Activated CD8-positive, alpha-beta memory T cell treated with anti-CD3 and anti-CD28 coated beads, Interleukin-2, amount 10 ng/mL, durations not matched to agents 7 days and 5 days (primary cell): ENCODE data around the gene SLC9A9. TPM values are rescaled to one million over a fixed set of nuclear protein-coding genes. Genes with fewer than 3 reads are reported as not detected.

ENCODE experiments used
- ATAC-seq: fragments of 150-1000 bp; cut with Tn5 transposase; one replicate; pipeline ENCODE4 v1.10.0; 2021; ENCODE audit warnings: moderate library complexity
- CTCF ChIA-PET: fragments of 350-600 bp; sonication (Branson Sonifier 250); formaldehyde crosslinking; loops from one replicate; lab custom pipeline; 2021; ENCODE audit warnings: antibody characterized with exemption; lab: Charles Lee
- DNase-seq: peaks from one replicate; pipeline ENCODE4 v3.0.0-alpha.2; 2020
- H3K27ac Mint-ChIP-seq: one replicate; pipeline ENCODE4 v1.8.0; 2021; ENCODE audit warnings: mild to moderate bottlenecking, mixed read lengths
- H3K27me3 Mint-ChIP-seq: one replicate; pipeline ENCODE4 v1.8.0; 2021; ENCODE audit warnings: mixed read lengths
- H3K36me3 Mint-ChIP-seq: one replicate; pipeline ENCODE4 v1.8.0; 2021; ENCODE audit warnings: mild to moderate bottlenecking, mixed read lengths
- H3K4me1 Mint-ChIP-seq: one replicate; pipeline ENCODE4 v1.8.0; 2021; ENCODE audit warnings: mixed read lengths
- H3K4me3 Mint-ChIP-seq: one replicate; pipeline ENCODE4 v1.8.0; 2021; ENCODE audit warnings: mild to moderate bottlenecking, moderate library complexity, mixed read lengths
- H3K9me3 Mint-ChIP-seq: one replicate; pipeline ENCODE4 v1.8.0; 2022; ENCODE audit warnings: low read depth, mixed read lengths
- total RNA-seq, 2 experiments: library from RNA; stranded (reverse); gene quantifications; one replicate each; pipeline ENCODE4 v1.2.3, GENCODE V29; 2021

Gene SLC9A9
- total RNA-seq, 2 experiments from 2014 or later: 6.8 to 10.8 TPM

DNA sequence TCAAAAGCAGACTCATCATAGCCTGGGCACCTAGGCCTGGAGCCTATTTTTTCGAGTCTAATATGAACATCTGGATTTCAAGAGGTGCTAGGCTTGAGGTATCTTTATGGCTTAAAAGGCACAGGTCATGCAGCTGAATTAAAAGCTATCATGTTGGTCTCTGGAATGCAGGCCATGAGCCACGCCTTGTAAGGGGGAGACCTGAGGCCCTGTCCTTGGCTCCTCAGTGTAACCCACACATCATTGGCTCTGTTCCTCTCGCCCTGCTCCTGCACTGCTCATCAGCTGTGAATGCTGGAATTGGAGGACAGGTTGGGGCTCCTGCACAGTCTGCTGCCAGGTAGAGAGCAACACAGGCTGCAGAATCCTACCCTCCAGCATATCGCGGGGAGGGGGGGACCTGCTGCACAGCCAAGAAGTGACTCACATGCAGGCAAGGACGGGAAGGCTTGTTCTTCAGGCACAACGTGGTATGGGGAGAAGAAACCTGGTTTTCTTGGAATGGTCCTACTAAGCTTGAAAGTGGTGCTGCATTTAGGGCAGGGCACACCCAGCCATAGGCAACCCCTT is 582.7 kb downstream of the SLC9A9 start:
- Mint-ChIP-seq H3K27ac (no peak overlapping the region), H3K4me3 (no peak overlapping the region), H3K27me3 (no peaks in the 10 kb centered on the region), H3K4me1 (peaks cover 6% of the 10 kb centered on the region), H3K9me3 (no peaks in the 10 kb centered on the region), H3K36me3 (no peaks in the 10 kb centered on the region)
- DNase-seq (no peak), ATAC-seq (no peak)
- CTCF ChIA-PET: no interaction called here

DNA sequence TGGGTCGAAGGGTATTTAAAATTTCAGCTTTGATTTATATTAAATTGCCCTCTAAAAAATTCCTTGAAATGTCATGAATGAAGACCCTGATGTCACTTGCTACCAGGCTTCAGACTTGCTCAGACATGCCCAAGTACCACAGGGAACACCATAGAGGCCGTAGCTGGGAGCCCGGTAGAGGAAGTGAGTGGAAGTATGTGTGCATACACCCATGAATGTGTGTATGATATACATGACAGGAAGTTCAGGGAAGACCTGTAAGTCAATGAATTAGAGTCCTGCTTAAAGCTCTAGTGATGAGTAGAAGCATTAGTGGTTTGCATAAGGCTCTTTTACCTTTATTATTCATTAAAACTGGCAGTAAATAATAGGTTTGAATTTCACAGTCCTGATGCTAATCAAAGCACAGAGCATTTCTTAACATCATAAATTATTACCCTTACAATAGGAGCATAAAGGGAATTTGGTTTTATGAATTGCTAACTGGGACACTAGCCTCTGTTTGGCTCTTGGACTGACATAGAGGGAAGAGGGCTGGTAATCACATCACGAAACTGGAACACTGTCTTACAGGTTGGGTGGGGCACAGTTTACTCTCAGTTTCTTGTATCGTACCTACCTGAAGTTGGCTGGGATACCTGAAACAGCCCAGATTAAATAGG is 584.3 kb downstream of the SLC9A9 start:
- no peak overlapping the region for H3K4me3 Mint-ChIP-seq
- peaks cover 6% of the 10 kb centered on the region for H3K4me1 Mint-ChIP-seq
- no peaks in the 10 kb centered on the region for H3K9me3 Mint-ChIP-seq
- CTCF ChIA-PET: no interaction called here
- H3K27ac Mint-ChIP-seq: no peak overlapping the region
- H3K27me3 Mint-ChIP-seq: no peaks in the 10 kb centered on the region
- DNase-seq: no peak
- ATAC-seq: no peak
- peaks cover under 1% of the 10 kb centered on the region for H3K36me3 Mint-ChIP-seq

DNA sequence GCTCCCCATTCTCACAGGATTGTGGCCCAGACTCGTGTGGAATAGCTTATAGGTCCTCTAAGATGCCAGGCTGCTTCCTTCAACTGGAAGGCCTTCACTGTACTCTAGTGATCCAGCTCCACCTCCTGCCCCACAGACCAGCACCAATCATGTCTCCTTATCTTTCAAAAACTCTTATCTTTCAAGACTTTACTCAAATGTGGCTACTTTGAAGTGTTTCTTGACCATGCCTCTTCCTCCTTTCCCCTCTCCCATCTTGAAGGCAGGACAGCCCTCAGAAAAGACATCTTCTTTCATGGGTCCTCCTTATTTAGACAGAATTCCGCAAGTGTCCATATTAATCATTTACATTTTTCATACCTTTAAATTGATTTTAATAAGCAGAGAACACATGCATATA is 586.4 kb downstream of the SLC9A9 start:
- Mint-ChIP-seq H3K36me3 (peaks cover 1% of the 10 kb centered on the region), H3K27ac (no peak overlapping the region), H3K4me1 (peaks cover 3% of the 10 kb centered on the region), H3K4me3 (no peak overlapping the region), H3K27me3 (no peaks in the 10 kb centered on the region), H3K9me3 (no peaks in the 10 kb centered on the region)
- DNase-seq (no peak), ATAC-seq (no peak)
- CTCF ChIA-PET: no interaction called here

DNA sequence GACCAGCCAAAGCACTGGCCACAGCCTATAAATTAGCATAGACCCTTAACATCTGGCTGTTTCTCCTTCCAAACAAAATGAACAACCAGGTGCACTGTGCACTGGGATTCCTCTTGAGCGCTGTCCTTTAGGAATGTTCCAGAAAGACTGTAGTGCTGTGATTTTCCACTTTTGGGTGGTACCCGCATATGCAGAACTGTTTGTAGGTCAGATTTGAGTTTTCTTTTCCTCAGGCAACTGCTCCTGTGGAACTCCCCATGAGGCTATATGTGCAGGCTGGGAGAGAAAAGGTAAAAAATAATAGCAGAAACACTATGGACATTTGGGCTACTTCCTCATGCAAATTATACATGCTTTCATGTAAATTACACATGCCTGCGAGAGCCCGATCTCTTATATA is 589.6 kb downstream of the SLC9A9 start:
- H3K27me3 Mint-ChIP-seq: no peaks in the 10 kb centered on the region
- CTCF ChIA-PET: no interaction called here
- ATAC-seq: no peak
- no peak overlapping the region for H3K27ac Mint-ChIP-seq
- no peak overlapping the region for H3K4me3 Mint-ChIP-seq
- DNase-seq: no peak
- no peaks in the 10 kb centered on the region for H3K4me1 Mint-ChIP-seq
- no peaks in the 10 kb centered on the region for H3K9me3 Mint-ChIP-seq
- peaks cover 1% of the 10 kb centered on the region for H3K36me3 Mint-ChIP-seq

DNA sequence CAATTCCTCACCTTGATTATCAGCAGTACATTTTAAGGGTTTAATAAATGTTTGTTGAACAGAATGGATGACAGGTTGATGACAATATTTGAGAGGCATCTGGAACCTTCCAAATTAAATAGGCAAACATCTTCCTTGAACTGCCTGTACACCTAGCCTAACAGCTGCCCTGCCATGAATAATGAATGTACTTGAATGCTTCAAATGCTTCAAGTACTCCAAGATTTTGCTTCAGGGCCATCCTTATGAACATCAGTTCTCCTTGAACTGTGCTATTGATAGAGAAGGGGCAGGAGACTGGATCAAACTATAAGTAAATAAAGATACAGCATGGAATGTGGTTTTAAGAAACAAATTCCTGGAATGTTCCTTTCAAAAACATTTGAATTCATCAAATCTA is 591.9 kb downstream of the SLC9A9 start:
- DNase-seq (no peak), ATAC-seq (no peak)
- H3K9me3 Mint-ChIP-seq: no peaks in the 10 kb centered on the region
- CTCF ChIA-PET: no interaction called here
- peaks cover 1% of the 10 kb centered on the region for H3K36me3 Mint-ChIP-seq
- no peaks in the 10 kb centered on the region for H3K27me3 Mint-ChIP-seq
- H3K27ac Mint-ChIP-seq: no peak overlapping the region
- H3K4me1 Mint-ChIP-seq: no peaks in the 10 kb centered on the region
- no peak overlapping the region for H3K4me3 Mint-ChIP-seq

DNA sequence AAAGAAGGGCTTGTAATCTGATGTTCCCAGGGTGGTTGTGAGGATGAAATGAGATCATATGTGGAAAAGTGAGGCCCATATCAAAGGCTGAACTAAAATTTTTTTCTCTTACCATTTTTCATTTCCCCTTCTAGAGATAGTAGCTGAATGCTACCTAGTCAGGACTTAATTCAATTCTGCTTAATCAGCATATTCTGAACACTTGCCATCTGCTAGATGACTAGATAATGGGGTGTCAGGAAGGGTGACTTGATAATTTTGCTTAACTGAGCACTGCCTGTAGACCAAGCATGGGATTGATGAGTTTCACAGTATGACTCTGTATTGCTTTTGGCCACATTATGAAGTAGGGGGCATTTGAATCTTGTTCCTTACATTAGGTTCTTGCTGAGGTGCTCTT is 592.5 kb downstream of the SLC9A9 start:
- Mint-ChIP-seq H3K27me3 (no peaks in the 10 kb centered on the region), H3K4me1 (no peaks in the 10 kb centered on the region), H3K36me3 (peaks cover 1% of the 10 kb centered on the region), H3K9me3 (no peaks in the 10 kb centered on the region), H3K4me3 (no peak overlapping the region), H3K27ac (no peak overlapping the region)
- CTCF ChIA-PET: no interaction called here
- no peak for DNase-seq
- ATAC-seq: no peak

DNA sequence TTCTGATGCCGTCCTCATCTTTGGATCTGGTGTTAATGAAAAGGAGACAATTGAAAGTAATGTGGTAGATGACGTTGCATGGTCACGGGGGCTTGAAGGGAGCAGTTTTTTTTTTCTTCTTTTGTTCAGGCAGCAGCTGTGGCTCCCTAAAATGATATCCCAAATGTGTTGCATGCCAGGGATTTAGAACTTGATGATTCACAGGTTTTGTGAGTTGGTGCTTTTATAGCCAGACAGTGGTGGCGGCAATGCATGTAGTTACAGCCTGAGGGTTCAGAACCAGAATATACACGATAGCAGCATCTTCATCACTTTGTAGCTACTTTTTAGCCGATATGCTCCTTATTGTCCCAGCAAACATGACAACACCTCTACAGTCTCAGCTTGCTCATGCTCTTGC is 595.3 kb downstream of the SLC9A9 start:
- Mint-ChIP-seq H3K27me3 (no peaks in the 10 kb centered on the region), H3K4me1 (no peaks in the 10 kb centered on the region), H3K4me3 (no peak overlapping the region), H3K36me3 (peaks cover 2% of the 10 kb centered on the region), H3K27ac (no peak overlapping the region), H3K9me3 (peaks cover 2% of the 10 kb centered on the region)
- ATAC-seq (no peak), DNase-seq (no peak)
- CTCF ChIA-PET: no interaction called here

DNA sequence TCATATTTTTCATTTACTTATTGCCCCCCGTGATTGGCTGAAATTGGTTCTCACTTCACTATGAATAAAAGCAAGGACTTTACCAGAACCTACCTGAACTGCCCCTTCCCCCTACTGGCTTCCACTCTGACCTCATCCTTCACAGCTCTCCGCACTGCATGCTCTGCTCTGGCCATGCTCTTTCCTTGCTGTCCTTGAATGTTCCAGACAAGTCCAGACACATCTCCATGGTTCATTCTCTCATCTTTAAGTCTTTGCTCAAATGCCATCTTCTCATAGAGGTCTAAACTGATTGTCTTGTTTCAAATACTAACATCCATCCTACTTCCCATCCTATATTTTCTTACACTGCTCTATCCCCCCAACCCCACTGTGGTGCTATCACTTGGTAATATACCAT is 599.3 kb downstream of the SLC9A9 start:
- Mint-ChIP-seq H3K4me3 (no peak overlapping the region), H3K27me3 (no peaks in the 10 kb centered on the region), H3K36me3 (peaks cover 2% of the 10 kb centered on the region), H3K27ac (no peak overlapping the region), H3K4me1 (no peaks in the 10 kb centered on the region), H3K9me3 (peaks cover 2% of the 10 kb centered on the region)
- ATAC-seq (no peak), DNase-seq (no peak)
- CTCF ChIA-PET: no interaction called here

DNA sequence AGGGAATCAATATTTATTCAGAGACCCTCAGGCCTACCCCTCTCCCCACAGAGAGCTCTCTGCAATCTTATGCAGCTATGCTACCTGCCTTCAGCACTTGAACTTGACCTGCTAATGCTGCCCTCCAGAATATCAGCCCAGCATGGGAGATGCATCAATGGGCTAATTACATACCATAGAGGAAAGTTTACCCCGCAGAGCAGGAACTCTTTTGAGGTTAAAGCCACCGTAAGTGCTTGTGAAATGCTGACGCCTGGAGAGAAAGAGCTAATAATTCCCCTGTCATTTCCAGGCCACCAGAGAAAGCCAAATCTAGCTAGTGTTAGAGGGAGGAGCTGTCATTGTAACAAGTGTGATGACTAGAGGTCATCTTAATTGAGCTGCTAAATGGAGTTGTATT is 601.2 kb downstream of the SLC9A9 start:
- DNase-seq (no peak), ATAC-seq (no peak)
- CTCF ChIA-PET: no interaction called here
- Mint-ChIP-seq H3K4me3 (no peak overlapping the region), H3K4me1 (no peaks in the 10 kb centered on the region), H3K27ac (no peak overlapping the region), H3K27me3 (no peaks in the 10 kb centered on the region), H3K36me3 (peaks cover 2% of the 10 kb centered on the region), H3K9me3 (peaks cover 2% of the 10 kb centered on the region)

DNA sequence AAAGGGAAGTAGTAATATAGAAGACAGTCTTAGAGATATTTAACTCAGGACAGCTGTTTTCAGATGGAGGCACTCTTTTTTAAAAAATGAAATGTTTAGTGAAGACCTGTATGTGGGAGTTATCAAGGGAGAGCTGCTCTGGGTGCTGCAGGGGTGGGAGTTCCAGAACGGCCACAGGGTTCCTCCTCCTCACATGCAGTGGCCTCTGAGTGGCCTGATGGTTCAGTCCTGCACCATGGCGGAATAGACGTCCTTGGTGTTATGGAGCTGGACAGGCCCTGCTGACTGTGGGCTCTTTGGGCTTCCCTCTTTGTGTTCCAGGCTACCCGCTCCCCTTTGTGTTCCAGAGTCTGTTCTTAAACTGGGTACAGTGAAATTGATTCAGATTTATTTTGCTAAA is 602.6 kb downstream of the SLC9A9 start:
- Mint-ChIP-seq H3K27me3 (no peaks in the 10 kb centered on the region), H3K27ac (no peak overlapping the region), H3K9me3 (peaks cover 2% of the 10 kb centered on the region), H3K4me3 (no peak overlapping the region), H3K4me1 (no peaks in the 10 kb centered on the region), H3K36me3 (peaks cover 2% of the 10 kb centered on the region)
- ATAC-seq (no peak), DNase-seq (no peak)
- CTCF ChIA-PET: no interaction called here

DNA sequence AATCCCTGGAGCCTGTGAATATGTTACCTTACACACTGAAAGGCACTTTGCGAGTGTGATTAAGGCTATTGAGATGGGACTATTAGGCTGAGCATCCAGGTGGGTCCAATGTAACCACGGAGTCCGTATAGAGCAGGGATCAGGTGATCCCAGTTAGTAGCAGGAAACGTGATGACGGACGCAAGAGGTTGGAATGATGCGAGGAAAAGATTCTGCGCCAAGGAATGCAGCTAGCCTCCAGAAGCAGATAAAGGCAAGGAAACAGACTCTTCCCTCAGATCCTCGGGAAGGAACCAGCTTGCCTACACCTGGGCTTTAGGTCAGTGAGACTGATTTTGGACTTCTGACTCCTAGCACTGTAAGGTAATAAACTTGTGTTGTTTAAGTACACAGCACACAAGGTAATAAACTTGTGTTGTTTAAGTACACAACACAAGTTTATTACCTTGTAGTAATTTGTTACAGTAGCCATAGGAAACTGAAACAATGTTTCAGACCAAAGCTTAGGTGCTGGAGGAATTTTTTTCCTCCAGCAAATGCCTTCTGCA is 603.7 kb downstream of the SLC9A9 start:
- CTCF ChIA-PET: interaction anchor here (0.9 to 1.1 kb wide), 2 partner anchors 39 to 124 kb away, joined by 3 read pairs; no protein-coding TSS in a partner anchor
- no peaks in the 10 kb centered on the region for H3K4me1 Mint-ChIP-seq
- no peaks in the 10 kb centered on the region for H3K36me3 Mint-ChIP-seq
- no peaks in the 10 kb centered on the region for H3K27me3 Mint-ChIP-seq
- H3K27ac Mint-ChIP-seq: no peak overlapping the region
- peaks cover 2% of the 10 kb centered on the region for H3K9me3 Mint-ChIP-seq
- DNase-seq (no peak), ATAC-seq (no peak)
- no peak overlapping the region for H3K4me3 Mint-ChIP-seq

DNA sequence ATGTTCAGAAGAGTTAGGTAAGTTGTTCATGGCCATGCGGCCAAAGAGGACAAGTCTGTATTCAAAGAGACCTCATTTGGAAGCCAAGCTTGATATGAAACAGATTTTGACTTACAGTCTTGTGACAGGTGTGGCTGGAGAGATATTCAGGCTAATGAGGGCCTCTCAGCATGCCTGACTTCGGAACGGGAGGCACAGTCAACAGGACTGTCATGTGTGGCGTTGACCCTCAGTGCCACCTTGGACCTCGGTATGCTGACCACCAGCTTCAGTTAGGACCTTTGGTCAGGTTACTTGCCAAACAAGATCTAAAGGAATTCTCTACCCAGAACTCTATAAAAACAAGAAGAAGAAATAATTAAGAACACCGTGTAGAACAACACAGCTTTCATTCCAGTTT is 604.6 kb downstream of the SLC9A9 start:
- CTCF ChIA-PET: interaction anchor here (1.1 kb wide), 1 partner anchor 123 kb away, joined by 3 read pairs; no protein-coding TSS in a partner anchor
- H3K9me3 Mint-ChIP-seq: no peaks in the 10 kb centered on the region
- H3K27ac Mint-ChIP-seq: no peak overlapping the region
- no peak overlapping the region for H3K4me3 Mint-ChIP-seq
- no peaks in the 10 kb centered on the region for H3K36me3 Mint-ChIP-seq
- no peaks in the 10 kb centered on the region for H3K4me1 Mint-ChIP-seq
- H3K27me3 Mint-ChIP-seq: no peaks in the 10 kb centered on the region
- ATAC-seq (no peak), DNase-seq (no peak)

DNA sequence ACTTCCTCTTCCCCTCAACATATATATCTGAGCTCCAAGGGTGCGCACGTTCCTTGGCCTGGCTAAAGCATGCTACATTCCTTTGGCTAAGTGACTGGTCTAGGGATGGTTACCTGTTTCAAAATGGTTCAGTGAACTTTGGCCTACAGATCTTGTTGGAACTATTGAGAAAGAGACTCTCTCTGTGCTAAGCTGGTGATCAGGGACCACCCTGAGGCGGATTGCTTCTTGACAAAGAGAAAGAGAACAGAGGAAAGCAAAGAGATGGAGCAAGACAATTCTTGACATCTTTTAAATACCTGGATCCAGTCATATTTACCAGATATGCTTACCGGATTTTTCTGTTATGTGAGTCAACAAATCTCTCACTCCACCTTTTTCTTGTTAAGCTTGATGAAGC is 605.6 kb downstream of the SLC9A9 start:
- no peaks in the 10 kb centered on the region for H3K4me1 Mint-ChIP-seq
- H3K27me3 Mint-ChIP-seq: no peaks in the 10 kb centered on the region
- H3K4me3 Mint-ChIP-seq: no peak overlapping the region
- ATAC-seq (no peak), DNase-seq (no peak)
- no peaks in the 10 kb centered on the region for H3K9me3 Mint-ChIP-seq
- CTCF ChIA-PET: no interaction called here
- H3K36me3 Mint-ChIP-seq: no peaks in the 10 kb centered on the region
- no peak overlapping the region for H3K27ac Mint-ChIP-seq

DNA sequence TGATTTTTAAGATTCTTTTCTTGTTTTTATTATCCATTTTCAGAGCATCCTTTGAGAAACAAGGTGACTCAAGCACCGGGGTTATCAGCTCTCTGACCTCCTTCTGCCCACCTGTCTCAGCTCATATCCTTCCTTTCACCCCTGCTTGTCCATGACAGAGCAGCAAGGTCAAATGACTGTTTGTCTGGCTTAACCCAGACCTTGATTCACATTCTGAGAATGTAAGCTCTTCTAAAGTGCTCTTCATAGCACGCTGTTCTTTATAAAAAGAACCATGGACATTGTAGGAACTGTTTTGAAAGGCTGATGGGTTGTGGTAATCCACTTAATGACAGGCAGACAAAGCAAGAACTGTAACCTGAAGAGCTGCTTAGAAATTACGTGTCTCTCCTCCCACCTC is 606.2 kb downstream of the SLC9A9 start:
- Mint-ChIP-seq H3K36me3 (no peaks in the 10 kb centered on the region), H3K4me1 (no peaks in the 10 kb centered on the region), H3K27ac (no peak overlapping the region), H3K4me3 (no peak overlapping the region), H3K9me3 (no peaks in the 10 kb centered on the region), H3K27me3 (no peaks in the 10 kb centered on the region)
- DNase-seq (no peak), ATAC-seq (no peak)
- CTCF ChIA-PET: no interaction called here
